22Rv1 (cell line): ENCODE data around the gene DUOXA2.

Experiments
- CTCF ChIP-seq: fragments of 450-650 bp; IDR thresholded peaks from 2 replicates; pipeline ENCODE4 v1.5.1; 2017; ENCODE audit warnings: mild to moderate bottlenecking
- ZFX ChIP-seq: fragments of 450-650 bp; IDR thresholded peaks from 2 replicates; pipeline ENCODE4 v1.6.1; 2017; ENCODE audit warnings: antibody characterized with exemption, borderline replicate concordance

GRCh38 chr15:45114076-45114750 is at the start of gene DUOXA2, which contains the start of gene DUOX2:
- no peak for TF ChIP-seq CTCF
- no peak for TF ChIP-seq ZFX
